Effector CD4-positive, alpha-beta T cell (primary cell): ENCODE results near the gene CCT5.
"Not testable (repeated sequence)": the region's sequence is repeated elsewhere in the genome, so short reads cannot be mapped to it uniquely, and the experiment has no call there.

Experiments
- DNase-seq: peaks from one replicate; pipeline ENCODE4 v3.0.0-alpha.2; 2020

The CCT5 gene

DNA sequence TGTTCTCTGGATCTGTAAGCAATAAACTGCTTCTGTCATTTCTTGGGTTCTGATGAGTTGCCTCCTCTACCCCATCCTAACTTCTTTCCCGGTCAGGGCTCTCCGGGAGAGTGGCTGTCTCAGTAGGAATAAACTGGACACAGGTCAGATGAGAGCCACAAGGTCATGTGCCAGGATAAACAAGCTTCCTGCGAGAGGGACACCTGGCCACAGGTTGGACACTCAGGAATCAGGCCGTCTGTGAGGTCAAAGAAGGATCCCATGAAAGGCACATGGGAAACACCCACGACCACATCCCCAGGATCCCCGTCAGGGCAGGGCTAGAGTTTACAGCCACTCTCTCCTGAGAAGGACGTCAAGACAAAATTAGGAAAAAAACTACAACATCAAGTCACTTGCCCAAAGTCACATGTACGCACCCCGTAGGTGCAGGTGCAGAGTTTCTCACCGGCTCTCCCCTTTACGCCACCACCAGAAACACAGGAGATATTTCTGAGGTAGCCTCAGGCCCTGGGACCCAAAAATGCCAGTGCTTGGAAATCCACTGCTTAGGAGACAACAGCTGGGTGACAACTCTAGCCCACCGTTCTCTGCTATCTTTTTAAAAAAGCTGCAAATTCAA lies 28.7 kb downstream of the CCT5 start:
- DNase-seq, result no peak

DNA sequence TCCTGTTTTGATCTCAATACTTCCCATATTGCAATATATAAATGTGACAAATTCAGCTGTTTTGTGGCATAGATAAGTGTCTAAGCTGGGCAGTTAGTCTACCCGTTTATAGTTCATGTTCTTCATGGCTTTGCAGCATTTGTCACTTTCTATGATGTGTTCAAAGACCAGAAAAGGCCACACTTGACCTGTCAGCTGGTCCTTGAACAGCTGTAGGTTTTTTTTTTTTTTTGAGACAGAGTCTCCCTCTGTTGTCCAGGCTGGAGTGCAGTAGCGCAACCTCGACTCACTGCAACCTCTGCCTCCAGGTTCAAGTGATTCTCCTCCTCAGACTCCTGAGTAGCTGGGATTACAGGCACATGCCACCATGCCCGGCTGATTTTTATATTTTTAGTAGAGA lies 29.2 kb downstream of the CCT5 start:
- no peak for DNase-seq

DNA sequence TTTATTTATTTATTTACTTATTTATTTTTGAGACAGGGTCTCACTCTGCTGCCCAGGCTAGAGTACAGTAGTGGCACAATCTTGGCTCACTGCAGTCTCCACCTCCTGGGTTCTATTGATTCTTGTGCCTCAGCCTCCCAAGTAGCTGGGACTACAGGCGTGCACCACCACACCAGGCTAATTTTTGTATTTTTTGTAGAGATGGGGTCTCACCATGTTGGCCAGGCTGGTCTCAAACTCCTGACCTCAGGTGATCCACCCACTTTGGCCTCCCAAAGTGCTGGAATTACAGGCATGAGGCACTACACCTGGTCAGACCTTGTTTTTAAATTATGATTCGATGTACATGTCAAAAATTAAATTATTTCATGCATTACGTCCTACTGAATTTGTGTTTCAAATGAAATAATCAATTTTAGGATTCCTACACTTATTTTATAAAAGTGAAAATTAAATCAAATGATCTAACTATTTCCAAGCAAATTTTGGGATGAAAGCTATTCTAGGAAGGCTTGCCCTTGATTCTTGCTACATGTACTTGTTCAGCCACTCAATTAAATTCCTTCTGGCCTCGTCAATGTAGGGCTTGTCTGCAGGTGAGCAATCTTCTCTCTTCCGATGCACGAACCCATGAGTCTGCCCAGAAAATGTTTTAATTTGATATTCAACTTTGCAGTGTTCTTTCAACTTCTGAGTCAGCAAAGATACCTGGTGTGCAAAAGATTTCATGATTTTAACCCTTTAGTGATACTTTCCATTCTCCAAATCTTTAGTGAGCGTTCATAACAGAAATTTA lies 30.0 kb downstream of the CCT5 start:
- no peak for DNase-seq

DNA sequence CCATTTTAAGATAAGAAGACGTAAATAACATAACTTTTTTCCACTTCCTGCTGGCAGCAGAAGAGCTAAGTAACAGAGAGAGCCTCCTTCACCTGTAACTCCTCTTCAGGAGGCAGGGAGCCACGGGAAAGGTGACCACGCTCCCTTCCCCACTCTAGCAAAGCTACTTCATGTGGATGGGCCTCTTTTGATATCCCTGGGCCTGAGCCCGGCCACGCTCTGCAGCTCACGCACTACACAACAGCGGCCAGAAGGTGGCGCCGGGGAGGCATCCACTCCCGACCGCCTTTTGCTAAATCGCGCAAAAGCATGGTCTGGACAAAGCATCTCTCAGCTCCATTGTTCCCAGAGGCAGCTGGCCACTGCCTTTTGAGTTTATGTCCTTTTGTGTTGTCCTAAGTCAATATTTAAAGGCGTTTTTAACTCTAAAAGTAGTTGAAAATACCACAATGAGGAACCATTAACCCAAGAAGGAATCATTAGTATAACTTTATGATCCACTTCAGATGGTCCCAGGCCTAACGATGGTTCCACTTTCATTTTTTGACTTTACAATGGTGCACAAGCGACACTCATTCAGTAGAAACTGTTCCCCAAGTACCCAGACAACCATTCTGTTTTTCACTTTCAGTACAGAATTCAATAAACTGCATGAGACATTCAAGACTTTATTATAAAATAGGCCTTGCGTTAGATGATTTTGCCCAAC lies 34.0 kb downstream of the CCT5 start:
- peak; percentile 70 for DNase-seq

DNA sequence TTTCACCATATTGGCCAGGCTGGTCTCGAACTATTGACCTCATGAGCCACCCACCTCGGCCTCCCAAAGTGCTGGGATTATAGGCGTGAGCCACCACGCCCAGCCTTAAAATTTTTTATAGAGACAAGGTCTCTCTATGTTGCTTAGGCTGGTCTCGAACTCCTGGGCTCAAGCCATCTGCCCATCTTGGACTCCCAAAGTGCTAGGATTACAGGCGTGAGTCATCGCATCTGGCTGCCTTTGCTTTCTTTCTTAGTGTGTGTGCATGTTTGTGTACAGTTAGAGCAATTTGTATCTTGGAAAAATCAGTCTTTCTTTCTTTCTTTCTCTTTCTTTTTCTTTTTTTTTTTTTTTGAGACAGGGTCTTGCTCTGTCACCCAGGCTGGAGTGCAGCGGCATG lies 35.3 kb downstream of the CCT5 start:
- DNase-seq, result not testable (repeated sequence)

DNA sequence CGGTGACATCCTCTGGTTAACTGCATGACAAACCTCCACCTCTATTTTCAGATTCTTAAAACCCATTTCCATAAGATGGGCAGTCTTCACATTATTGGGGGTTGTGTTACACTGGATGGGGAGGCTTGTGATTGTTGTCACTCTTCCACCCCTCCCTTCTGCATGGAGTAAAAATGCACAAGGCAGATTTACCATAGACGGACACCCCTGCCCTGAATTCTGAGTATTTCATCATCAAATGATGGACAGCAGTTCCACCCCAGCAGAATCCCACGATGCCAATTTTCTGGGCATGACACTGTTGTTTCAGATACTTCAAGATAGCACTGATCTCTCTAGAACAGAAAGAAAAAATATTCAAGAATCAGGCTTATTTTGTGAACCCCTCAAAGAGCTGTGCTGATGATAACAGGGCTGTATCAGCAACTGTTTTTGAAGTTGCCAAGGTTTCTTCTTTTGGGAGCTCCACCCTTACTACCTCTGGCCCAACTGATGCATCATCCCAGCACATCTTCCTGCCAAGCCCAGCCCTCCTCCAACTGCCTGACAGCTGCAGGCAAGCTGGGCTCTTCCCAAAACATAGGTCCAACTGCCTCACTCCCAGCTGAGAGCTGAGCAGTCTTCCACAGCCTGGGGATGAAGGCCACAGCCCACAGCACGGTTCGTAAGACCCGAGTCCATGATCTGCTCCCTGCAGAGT lies 36.2 kb downstream of the CCT5 start:
- DNase-seq, result no peak

DNA sequence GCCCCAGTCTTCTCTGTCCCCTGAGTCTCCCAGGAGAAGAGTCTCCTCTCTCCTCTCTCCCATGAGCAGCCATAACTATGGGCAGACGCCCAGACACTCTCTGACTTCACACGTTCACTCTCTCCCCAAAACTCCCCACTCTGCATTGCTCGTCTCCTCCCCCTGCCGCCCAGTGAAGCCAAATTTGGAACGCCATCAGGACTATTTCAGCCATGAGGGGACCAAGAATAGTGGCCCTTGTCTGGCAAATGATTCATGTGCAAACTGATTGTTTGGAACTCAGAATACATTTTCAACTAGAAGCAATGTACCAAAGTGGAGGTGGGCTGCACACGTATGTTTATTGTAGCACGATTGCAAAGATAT lies 36.8 kb downstream of the CCT5 start:
- DNase-seq, result no peak

DNA sequence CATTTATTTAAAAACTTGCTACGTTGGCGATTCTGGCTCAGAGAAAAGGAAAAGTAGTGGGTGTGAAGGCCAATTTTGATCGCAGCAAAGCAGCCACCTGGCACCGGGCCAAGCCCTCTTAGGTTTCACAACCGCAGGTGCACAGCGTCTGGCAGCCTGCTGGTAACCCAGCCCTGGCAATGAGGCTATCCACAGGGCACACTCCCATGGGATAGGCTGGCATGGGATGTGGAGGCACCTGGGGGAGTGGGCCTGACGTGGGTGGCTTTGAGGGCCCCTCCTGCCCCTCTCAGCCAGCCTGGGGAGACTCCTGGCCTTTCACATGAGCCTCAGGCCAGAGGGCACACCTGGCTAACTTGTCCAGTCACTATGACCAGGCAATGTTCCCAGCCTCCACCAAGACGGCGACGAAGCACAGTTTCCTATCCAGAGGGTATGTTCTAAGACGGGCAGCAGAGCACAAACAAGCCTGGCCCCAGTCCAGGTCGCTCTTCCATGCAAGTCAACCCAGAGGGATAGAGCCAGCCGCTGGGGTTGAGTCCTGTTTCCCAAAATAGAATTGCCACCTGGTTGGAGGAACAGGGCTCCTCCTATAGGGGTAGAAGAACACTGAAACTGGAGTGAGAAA lies 38.6 kb downstream of the CCT5 start:
- no peak for DNase-seq

DNA sequence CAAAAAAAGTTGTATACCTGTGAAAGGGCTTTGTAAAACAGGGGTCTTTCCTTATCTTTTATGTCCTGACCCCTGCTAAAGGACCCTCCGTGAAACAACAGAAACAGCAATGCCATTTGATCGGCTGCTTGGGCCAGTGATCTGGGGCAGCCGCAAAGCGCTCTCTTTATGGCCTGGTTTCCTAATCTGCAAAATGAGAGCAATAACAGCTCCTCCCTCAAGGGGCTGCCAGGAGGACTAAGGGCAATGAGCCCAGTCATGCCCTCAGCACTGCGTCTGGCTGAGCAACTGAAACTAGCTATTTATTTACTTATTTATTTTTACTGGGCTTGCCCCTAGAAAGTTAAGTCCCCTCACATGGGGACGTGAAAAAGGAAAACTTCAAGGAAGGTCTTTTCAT lies 39.3 kb downstream of the CCT5 start:
- DNase-seq, result no peak

DNA sequence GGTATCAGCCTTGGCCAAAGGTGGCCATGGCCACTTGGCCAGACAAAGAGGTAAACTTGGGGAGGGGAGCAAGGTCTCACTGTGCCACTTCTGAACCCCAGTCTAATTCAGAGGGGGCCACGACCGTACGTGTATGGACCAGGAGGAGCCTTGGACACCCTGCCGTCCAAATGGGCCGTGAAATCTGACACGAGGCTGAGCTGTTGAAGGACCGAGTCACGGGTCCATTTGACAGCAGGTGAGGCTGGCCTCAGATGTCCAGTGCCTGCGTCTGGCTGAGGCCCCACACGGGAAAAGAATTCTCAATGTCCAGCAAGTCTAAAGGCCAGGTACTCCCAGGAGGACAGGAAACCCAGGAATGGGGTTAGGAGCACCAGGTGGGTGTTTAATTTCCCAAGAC lies 39.9 kb downstream of the CCT5 start:
- DNase-seq, result no peak

DNA sequence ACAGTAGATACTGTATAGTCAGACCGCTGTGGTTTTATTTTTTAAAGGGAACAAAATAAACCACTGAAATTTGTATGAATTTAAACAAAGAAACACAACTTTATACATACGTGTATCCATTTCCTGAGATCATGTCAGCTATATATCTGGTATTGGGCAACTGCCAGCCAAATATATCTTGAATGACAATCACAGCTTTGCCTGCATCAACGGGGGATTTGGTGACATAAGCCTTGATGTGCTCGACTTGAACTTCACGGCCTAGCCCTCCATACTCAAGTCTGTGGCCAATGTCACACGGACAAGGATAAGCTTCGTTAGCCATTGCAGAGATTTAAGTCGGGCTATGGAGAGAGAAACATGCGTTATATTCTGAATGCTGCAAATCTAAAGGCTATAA lies 40.4 kb downstream of the CCT5 start:
- DNase-seq, result no peak

DNA sequence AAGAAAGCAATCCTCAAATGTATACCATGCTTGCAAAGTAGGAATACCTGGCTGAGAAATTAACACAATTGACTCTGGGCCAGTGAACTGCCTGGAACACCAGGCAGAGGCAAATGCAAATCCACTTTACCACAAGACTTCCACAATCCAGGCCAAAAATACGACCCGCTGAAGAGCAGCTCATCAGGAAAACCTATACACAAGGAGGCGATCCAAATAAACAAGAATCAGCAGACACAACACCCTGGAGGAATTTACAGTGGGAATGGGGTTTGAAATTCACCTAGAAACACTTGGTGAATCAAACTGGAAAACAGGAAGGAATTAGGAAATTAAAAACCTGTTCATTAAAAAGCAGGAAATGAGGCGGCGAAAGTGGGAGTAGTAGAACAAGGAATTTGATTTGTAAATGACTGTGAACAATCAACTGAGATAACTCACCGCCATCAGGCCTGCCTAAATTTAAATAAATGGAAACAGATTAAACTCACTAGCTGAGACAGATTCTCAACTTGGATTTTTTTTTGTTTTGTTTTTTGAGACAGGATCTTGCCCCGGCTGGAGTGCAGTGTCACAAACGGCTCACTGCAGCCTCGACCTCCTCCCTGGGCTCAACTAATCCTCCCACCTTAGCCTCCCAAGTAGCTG lies 41.7 kb downstream of the CCT5 start:
- no peak for DNase-seq

DNA sequence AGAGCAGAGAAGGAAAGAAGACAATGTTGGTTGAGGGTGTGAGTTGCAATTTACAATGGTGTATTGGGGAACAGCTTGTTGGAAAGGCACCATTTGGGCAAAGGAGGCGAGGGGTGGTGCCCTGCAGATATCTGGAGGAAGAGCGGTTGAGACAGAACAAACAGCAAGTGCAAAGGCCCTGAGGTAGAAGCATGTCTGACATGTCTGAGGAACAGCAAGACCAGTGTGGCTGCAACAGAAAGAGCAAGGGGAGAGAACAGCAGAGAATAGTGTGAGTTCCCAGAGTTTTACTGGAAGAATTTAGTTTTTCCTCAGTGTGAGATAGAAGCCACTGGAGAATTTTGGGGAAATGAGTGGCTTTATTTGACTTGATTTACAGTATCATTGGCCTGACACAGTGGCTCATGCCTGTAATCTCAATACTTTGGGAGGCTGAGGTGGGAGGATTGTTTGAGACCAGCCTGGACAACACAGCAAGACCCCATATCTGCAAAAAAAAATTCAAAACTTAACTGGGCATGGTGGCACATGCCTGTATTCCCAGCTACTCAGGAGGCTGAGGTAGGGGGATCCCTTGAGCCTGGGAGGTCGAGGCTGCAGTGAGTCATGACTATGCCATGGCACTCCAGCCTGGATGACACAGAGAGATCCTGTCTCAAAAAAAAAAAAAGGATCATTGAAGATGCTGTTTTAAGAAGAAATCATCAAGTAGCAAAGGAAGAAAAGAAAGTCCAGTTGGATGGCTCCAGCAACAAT lies 44.0 kb downstream of the CCT5 start:
- DNase-seq, result no peak

DNA sequence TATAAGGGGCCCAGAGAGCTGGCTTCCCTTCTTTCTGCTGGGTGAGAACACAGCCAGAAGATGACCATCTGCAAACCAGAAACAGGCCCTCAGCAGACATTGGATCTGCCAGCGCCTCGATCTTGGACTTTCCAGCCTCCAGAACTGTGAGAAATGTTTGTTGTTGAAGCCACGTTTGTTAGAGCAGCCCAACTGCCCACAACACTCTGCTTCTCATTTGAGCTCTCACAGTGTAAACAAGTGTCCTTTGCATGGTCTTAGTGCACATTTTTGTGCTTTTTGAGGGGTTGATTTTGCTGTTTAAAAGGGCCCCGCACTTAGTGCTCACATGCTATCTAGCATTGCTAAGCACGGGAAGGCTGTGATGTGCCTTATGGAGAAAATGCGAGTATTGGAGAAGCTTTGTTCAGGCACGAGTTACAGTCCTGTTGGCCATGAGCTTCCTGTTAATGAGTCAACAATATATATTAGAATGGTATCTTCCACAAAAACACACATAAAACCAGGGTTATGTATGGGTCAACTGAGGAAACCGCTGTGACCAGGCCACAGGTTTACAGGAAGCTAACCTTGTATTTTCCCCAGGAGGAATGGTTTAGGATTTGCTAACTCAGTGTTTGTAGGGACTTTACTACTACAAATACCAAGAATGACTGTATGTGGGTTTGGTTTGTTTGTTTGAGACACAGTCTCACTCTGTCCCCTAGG lies 45.7 kb downstream of the CCT5 start:
- no peak for DNase-seq

DNA sequence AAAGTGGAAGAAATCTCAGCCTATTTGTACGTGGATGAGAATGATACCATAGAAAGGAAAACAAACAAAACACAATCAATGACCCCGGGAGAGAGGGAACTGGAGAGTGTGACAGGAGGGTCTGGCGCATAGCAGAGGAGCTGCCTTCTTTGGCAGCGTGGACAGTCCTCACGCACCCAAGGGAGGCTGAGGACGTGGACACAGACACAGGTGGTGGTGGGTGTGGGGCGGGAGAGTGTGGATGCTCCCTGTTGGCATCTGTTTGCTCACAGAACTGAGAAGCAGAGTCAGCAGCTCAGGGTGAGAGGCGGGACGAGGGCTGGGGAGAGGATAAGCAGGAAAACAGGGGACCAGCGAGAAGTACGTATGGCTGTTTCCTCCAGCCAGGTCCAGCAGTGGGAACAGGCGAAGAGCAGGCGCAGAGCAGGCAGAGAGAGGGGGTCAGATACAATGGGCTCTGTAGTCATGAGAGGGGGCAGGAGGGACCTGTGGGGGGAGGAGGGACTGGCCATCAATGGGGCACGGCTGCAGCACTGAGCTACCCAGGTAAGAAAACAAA lies 47.6 kb downstream of the CCT5 start:
- DNase-seq, result no peak

DNA sequence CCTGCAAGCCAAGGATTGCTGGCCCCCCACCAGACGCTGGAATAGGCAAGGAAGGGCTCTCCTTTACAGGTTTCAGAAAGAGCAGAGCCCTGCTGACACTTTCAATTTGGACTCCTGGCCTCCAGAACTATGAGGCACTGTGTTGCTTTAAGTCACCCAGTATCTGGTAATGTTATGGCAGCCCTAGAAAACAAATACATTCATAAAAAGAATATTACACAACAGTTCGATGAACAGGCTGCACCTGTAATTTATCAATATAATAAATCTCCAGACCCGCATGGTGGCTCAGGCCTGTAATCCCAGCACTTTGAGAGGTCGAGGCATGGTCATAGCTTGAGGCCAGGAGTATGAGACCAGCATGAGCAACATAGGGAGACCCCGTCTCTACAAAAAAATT lies 50.2 kb downstream of the CCT5 start:
- no peak for DNase-seq

DNA sequence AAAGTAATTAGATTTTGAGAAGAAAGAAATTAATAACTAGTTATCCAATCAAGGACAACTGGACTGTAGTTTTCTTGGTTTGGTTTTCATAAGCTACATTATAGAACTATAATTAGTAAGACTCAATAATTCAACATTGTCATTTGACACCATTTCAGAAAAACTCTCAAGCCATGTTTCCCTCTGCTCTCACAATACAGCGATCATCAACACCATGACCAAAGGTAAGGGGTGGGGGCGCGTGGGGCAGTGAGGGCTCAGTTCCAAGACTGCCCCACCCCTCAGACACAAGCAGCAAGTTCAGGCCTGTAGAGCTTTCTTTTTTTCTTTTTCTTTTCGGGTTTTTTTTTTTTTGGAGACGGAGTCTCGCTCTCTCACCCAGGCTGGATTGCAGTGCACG lies 51.2 kb downstream of the CCT5 start:
- no peak for DNase-seq

DNA sequence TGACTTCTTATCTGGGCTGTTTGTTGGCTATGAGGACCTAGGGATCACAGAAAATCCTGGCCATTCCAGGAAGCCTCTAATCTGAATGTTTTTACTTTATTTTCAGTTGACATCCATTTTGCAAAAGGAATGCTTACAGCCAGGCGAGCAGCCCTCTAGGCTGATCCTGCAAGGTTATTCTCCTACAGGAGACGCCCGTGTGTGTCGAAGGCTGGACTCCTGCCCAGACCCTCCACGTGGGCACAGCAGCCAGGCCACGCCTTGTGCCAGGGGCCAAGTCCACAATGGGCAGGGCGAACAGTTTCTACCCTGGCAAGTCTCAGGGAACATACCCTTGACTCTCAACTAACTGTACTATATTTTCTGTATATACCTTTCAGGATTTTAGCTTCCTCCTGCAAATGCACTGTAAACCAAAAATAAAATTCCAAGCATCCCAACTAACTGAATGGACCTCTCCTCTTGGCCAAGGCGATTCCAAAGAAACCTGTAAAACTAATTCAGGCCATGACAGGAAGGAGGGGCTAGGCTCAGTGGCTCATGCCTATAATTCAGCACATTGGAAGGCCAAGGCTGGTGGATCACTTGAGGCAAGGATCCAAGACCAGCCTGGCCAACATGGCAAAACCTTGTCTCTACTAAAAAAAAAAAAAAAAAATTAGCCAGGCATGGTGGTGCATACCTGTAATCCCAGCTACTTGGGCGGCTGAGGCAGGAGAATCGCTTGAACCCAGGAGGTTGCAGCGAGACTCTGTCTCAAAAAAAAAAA lies 51.9 kb downstream of the CCT5 start:
- DNase-seq, result no peak

DNA sequence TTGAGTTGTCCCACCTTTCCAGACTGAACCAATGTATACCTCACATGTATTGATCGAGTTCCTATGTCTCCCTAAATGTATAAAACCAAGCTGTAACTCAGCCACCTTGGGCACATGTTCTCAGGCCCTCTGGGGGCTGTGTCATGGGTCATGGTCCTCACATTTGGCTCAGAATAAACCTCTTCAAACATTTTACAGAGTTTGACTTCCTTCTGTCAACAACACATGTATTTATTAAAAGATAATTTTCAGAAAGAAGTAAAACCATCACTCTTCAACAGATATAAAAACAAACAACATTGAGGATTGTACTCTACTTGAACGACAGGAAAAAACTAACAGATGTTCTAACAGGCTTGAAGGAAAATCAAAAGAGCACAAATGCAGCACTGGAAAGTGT lies 53.1 kb downstream of the CCT5 start:
- DNase-seq, result no peak

DNA sequence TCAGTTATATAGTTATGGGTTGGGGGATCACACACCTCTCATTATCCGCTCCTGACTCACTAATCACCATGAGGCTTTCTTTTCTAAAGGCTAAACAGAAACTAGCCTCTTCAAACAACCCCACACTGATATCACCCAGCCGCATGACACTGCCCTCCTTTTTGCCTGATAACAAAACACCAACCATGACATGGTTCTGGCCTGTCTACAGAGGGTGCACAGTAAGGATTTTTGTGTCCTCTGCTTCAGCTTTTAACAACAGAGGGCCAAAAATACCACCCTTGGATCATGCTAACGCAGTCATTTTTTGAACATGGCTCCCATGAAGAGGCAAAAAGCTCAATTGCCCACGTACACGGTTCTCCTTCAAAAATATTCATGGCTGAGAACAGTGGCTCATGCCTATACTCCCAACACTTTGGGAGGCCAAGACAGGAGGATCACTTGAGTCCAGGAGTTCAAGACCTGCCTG lies 53.7 kb downstream of the CCT5 start:
- DNase-seq, result no peak
